ENCODE measurements around the gene PAK5. TPM values are rescaled to one million over a fixed set of nuclear protein-coding genes. Genes with fewer than 3 reads are reported as not detected.

The PAK5 gene
- total RNA-seq, 2 donors from 2014 or later = 0.22 to 0.42 TPM

DNA sequence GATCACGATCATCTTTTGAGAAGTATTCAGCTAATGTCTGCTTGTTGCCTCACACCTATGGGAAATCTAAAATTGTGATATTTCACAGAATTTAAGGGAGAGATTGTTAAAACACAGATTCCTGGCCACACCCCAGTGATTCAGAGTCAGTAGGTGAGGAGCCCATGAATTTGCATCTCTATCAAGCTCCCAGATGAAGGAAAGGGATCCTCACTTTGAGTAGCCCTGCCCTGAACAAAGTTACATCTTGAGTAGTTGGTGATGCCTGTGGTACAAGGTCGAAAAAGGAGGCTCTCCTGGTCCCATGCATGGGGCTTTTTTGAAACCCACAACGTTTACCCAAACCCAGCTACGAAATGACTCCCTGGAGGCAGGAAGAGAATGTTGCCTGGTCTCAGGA, 79.5 kb downstream of the PAK5 start:
- H3K27me3 Mint-ChIP-seq (ENCODE audit: insufficient read depth) = no peaks in the 10 kb centered on the region
- peaks cover 5% of the 10 kb centered on the region for H3K9me3 ChIP-seq (ENCODE audit: control insufficient read depth, low read length)
- H3K4me1 ChIP-seq (ENCODE audit: control insufficient read depth, insufficient read depth, low read length) = no peaks in the 10 kb centered on the region
- DNase-seq = no peak
- WGBS, 2 experiments (ENCODE audit: insufficient coverage in 1 of 2, insufficient read length in 1 of 2) = 85 to 90% methylated on average over 2 to 4 of the region's 4 CpGs
- H3K36me3 Mint-ChIP-seq (ENCODE audit: low read depth) = no peaks in the 10 kb centered on the region
- no peaks in the 10 kb centered on the region for H3K27me3 ChIP-seq (ENCODE audit: control insufficient read depth, insufficient read depth, low read length, poor library complexity, severe bottlenecking)
- TF ChIP-seq, protein P1, sequence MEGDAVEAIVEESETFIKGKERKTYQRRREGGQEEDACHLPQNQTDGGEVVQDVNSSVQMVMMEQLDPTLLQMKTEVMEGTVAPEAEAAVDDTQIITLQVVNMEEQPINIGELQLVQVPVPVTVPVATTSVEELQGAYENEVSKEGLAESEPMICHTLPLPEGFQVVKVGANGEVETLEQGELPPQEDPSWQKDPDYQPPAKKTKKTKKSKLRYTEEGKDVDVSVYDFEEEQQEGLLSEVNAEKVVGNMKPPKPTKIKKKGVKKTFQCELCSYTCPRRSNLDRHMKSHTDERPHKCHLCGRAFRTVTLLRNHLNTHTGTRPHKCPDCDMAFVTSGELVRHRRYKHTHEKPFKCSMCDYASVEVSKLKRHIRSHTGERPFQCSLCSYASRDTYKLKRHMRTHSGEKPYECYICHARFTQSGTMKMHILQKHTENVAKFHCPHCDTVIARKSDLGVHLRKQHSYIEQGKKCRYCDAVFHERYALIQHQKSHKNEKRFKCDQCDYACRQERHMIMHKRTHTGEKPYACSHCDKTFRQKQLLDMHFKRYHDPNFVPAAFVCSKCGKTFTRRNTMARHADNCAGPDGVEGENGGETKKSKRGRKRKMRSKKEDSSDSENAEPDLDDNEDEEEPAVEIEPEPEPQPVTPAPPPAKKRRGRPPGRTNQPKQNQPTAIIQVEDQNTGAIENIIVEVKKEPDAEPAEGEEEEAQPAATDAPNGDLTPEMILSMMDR (conservative IDR thresholded peaks at IDR 0.05) = no peak
- no peak overlapping the region for H3K27ac Mint-ChIP-seq
- no peaks in the 10 kb centered on the region for H3K36me3 ChIP-seq (ENCODE audit: control insufficient read depth, insufficient read depth, low read length)
- H3K4me3 Mint-ChIP-seq = no peak overlapping the region
- H3K4me3 ChIP-seq (ENCODE audit: low read length) = no peak overlapping the region
- no peak overlapping the region for H3K27ac ChIP-seq (ENCODE audit: low read depth, low read length)
- H3K9me3 Mint-ChIP-seq = peaks cover 4% of the 10 kb centered on the region
- no peak overlapping the region for H3K9ac ChIP-seq (ENCODE audit: extremely low read depth, low read length, poor library complexity, severe bottlenecking)
- H3K4me1 Mint-ChIP-seq = no peaks in the 10 kb centered on the region

GRCh38 chr20:9758752-9759151, 80.1 kb downstream of the PAK5 start:
- no peak overlapping the region for H3K27ac ChIP-seq (ENCODE audit: low read depth, low read length)
- TF ChIP-seq, protein P1 (conservative IDR thresholded peaks at IDR 0.05) = no peak
- H3K27me3 ChIP-seq (ENCODE audit: control insufficient read depth, insufficient read depth, low read length, poor library complexity, severe bottlenecking) = no peaks in the 10 kb centered on the region
- H3K9ac ChIP-seq (ENCODE audit: extremely low read depth, low read length, poor library complexity, severe bottlenecking) = no peak overlapping the region
- no peaks in the 10 kb centered on the region for H3K4me1 Mint-ChIP-seq
- H3K4me1 ChIP-seq (ENCODE audit: control insufficient read depth, insufficient read depth, low read length) = no peaks in the 10 kb centered on the region
- H3K9me3 ChIP-seq (ENCODE audit: control insufficient read depth, low read length) = peaks cover 5% of the 10 kb centered on the region
- H3K27me3 Mint-ChIP-seq (ENCODE audit: insufficient read depth) = no peaks in the 10 kb centered on the region
- peaks cover 4% of the 10 kb centered on the region for H3K9me3 Mint-ChIP-seq
- no peak overlapping the region for H3K4me3 ChIP-seq (ENCODE audit: low read length)
- no peak for DNase-seq
- no peaks in the 10 kb centered on the region for H3K36me3 ChIP-seq (ENCODE audit: control insufficient read depth, insufficient read depth, low read length)
- H3K27ac Mint-ChIP-seq = no peak overlapping the region
- H3K4me3 Mint-ChIP-seq = no peak overlapping the region
- 60% methylated on average over 1 of the region's 1 CpG; no CpG with 5 or more reads in 1 of the 2 experiments for WGBS, 2 experiments (ENCODE audit: insufficient coverage in 1 of 2, insufficient read length in 1 of 2)
- no peaks in the 10 kb centered on the region for H3K36me3 Mint-ChIP-seq (ENCODE audit: low read depth)

GRCh38 chr20:9756660-9757059, 82.2 kb downstream of the PAK5 start:
- WGBS, 2 experiments (ENCODE audit: insufficient coverage in 1 of 2, insufficient read length in 1 of 2) = 83 to 99% methylated on average over 1 to 3 of the region's 3 CpGs

More at GRCh38 chr20:9756660-9757059, 82.2 kb downstream of the PAK5 start:
- no peaks in the 10 kb centered on the region for H3K36me3 ChIP-seq (ENCODE audit: control insufficient read depth, insufficient read depth, low read length)
- no peaks in the 10 kb centered on the region for H3K4me1 ChIP-seq (ENCODE audit: control insufficient read depth, insufficient read depth, low read length)
- no peak overlapping the region for H3K9ac ChIP-seq (ENCODE audit: extremely low read depth, low read length, poor library complexity, severe bottlenecking)
- Mint-ChIP-seq H3K4me3 (no peak overlapping the region), H3K27me3 (ENCODE audit: insufficient read depth) (no peaks in the 10 kb centered on the region), H3K4me1 (no peaks in the 10 kb centered on the region), H3K27ac (no peak overlapping the region), H3K9me3 (no peaks in the 10 kb centered on the region), H3K36me3 (ENCODE audit: low read depth) (no peaks in the 10 kb centered on the region)
- TF ChIP-seq, protein P1 (conservative IDR thresholded peaks at IDR 0.05) = no peak
- no peak overlapping the region for H3K27ac ChIP-seq (ENCODE audit: low read depth, low read length)
- H3K9me3 ChIP-seq (ENCODE audit: control insufficient read depth, low read length) = peaks cover 5% of the 10 kb centered on the region
- no peaks in the 10 kb centered on the region for H3K27me3 ChIP-seq (ENCODE audit: control insufficient read depth, insufficient read depth, low read length, poor library complexity, severe bottlenecking)
- H3K4me3 ChIP-seq (ENCODE audit: low read length) = no peak overlapping the region
- DNase-seq = no peak
